ENCODE measurements around the gene TSPAN4.

DNA sequence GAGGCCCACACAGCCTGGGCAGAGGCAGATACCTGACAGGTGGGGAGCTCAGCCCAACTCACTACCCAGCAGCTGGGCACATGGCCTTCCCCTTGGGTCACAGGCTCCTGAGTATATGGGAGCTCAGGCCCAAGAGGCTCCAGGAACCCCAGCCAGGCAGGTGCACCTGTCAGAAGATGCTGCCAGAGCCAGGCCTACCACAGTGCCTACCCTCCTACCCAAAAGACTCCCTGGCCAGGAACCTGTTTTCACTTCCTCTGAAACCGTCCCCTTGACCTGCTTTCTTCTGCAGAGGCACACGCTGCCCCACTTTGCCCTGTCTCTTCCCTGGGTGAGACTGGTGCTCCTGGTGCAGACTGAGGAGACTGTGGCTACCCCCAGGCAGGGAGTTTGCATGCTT is 65.0 kb downstream of the TSPAN4 start:
- TF ChIP-seq, protein P1, sequence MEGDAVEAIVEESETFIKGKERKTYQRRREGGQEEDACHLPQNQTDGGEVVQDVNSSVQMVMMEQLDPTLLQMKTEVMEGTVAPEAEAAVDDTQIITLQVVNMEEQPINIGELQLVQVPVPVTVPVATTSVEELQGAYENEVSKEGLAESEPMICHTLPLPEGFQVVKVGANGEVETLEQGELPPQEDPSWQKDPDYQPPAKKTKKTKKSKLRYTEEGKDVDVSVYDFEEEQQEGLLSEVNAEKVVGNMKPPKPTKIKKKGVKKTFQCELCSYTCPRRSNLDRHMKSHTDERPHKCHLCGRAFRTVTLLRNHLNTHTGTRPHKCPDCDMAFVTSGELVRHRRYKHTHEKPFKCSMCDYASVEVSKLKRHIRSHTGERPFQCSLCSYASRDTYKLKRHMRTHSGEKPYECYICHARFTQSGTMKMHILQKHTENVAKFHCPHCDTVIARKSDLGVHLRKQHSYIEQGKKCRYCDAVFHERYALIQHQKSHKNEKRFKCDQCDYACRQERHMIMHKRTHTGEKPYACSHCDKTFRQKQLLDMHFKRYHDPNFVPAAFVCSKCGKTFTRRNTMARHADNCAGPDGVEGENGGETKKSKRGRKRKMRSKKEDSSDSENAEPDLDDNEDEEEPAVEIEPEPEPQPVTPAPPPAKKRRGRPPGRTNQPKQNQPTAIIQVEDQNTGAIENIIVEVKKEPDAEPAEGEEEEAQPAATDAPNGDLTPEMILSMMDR (IDR thresholded peaks at IDR 0.05; ENCODE audit: borderline replicate concordance, extremely low read depth, low read length, poor library complexity, severe bottlenecking) = no peak
- TF ChIP-seq EZH2 (IDR thresholded peaks at IDR 0.05; ENCODE audit: borderline replicate concordance, low read depth, low read length, severe bottlenecking) = no peak

Measured in DND-41 (cell line).